HepG2 (cell line): Measurements from ENCODE around the gene KDM6B. TPM values are rescaled to one million over a fixed set of nuclear protein-coding genes. Genes with fewer than 3 reads are reported as not detected.

ENCODE experiments used
- ARNT2 ChIP-seq: sonication (generic); formaldehyde crosslinking; IDR thresholded peaks from 2 replicates; pipeline ENCODE4 v1.8.0; 2022; ENCODE audit warnings: mild to moderate bottlenecking, low read depth, missing genetic modification reagents, moderate library complexity
- CBX5 ChIP-seq: sonication (generic); formaldehyde crosslinking; IDR thresholded peaks from 2 replicates; pipeline ENCODE4 v1.4.0; 2020; ENCODE audit warnings: missing genetic modification reagents, borderline replicate concordance
- LBX2 ChIP-seq: sonication (generic); formaldehyde crosslinking; IDR thresholded peaks from 2 replicates; pipeline ENCODE4 v1.5.0; 2020; ENCODE audit warnings: missing genetic modification reagents, mild to moderate bottlenecking, borderline replicate concordance
- MIXL1 ChIP-seq: IDR thresholded peaks from 2 replicates; pipeline ENCODE4 v1.6.1; 2016
- NPAS2 ChIP-seq: sonication (generic); formaldehyde crosslinking; IDR thresholded peaks from 2 replicates; pipeline ENCODE4 v1.8.0; 2022; ENCODE audit warnings: mild to moderate bottlenecking, missing genetic modification reagents, borderline replicate concordance
- SMYD3 ChIP-seq: sonication (generic); formaldehyde crosslinking; IDR thresholded peaks from 2 replicates; pipeline ENCODE4 v1.8.1; 2023; ENCODE audit warnings: mild to moderate bottlenecking, missing genetic modification reagents
- SRF ChIP-seq: IDR thresholded peaks from 2 replicates; pipeline ENCODE4 v1.6.1; 2011; ENCODE audit warnings: mild to moderate bottlenecking, low read depth, low read length, moderate library complexity
- TAF1 ChIP-seq: sonication (generic); formaldehyde crosslinking; IDR thresholded peaks from 2 replicates; pipeline ENCODE4 v1.4.0; 2020; ENCODE audit warnings: missing genetic modification reagents
- YEATS4 ChIP-seq: sonication (generic); formaldehyde crosslinking; IDR thresholded peaks from 2 replicates; pipeline ENCODE4 v1.4.0; 2020; ENCODE audit warnings: missing genetic modification reagents, borderline replicate concordance
- ZFP90 ChIP-seq: sonication (generic); formaldehyde crosslinking; IDR thresholded peaks from 2 replicates; pipeline ENCODE4 v1.8.0; 2022; ENCODE audit warnings: missing genetic modification reagents, mild to moderate bottlenecking, inconsistent platforms, borderline replicate concordance
- ZNF136 ChIP-seq: sonication (generic); formaldehyde crosslinking; IDR thresholded peaks from 2 replicates; pipeline ENCODE4 v1.8.1; 2022; ENCODE audit warnings: low read depth, mild to moderate bottlenecking, moderate library complexity, missing genetic modification reagents
- ZNF235 ChIP-seq: sonication (generic); formaldehyde crosslinking; IDR thresholded peaks from 2 replicates; pipeline ENCODE4 v1.8.1; 2023; ENCODE audit warnings: mild to moderate bottlenecking, missing genetic modification reagents, borderline replicate concordance
- ZNF263 ChIP-seq: sonication (generic); formaldehyde crosslinking; IDR thresholded peaks from 2 replicates; pipeline ENCODE4 v1.4.0; 2020; ENCODE audit warnings: missing genetic modification reagents
- ZNF460 ChIP-seq: sonication (generic); formaldehyde crosslinking; IDR thresholded peaks from 2 replicates; pipeline ENCODE4 v1.5.1; 2020; ENCODE audit warnings: missing genetic modification reagents, mild to moderate bottlenecking, borderline replicate concordance
- ZNF678 ChIP-seq: sonication (generic); formaldehyde crosslinking; IDR thresholded peaks from 2 replicates; pipeline ENCODE4 v1.4.0; 2020; ENCODE audit warnings: mild to moderate bottlenecking, missing genetic modification reagents
- ZNF724P ChIP-seq: sonication (generic); formaldehyde crosslinking; IDR thresholded peaks from 2 replicates; pipeline ENCODE4 v1.8.0; 2022; ENCODE audit warnings: missing genetic modification reagents, borderline replicate concordance
- ZNF749 ChIP-seq: sonication (generic); formaldehyde crosslinking; IDR thresholded peaks from 2 replicates; pipeline ENCODE4 v1.8.0; 2022; ENCODE audit warnings: mild to moderate bottlenecking, missing genetic modification reagents, moderate library complexity, borderline replicate concordance
- ZNF839 ChIP-seq: sonication (generic); formaldehyde crosslinking; IDR thresholded peaks from 2 replicates; pipeline ENCODE4 v1.4.0; 2020; ENCODE audit warnings: missing genetic modification reagents, mild to moderate bottlenecking, borderline replicate concordance
- ZNF850 ChIP-seq: sonication (generic); formaldehyde crosslinking; conservative IDR thresholded peaks from 2 replicates; pipeline ENCODE4 v1.9.0; 2021; ENCODE audit warnings: mild to moderate bottlenecking, missing genetic modification reagents
- polyA plus RNA-seq, 8 experiments: library from polyadenylated mRNA; depleted of rRNA in 3 of 8; stranded (reverse) in 7 of 8; unstranded in 1 of 8; fragments of >200 nt; fragmentation: Illumina TruSeq in 4 of 8; extraction: Trizol in 4 of 8; gene quantifications; 2 replicates each; pipeline versions ENCODE4 v1.2.1 to v1.2.3, GENCODE V29; 2011 to 2016; ENCODE audit warnings: low read depth in 4 of 8, missing spikeins in 1 of 8, mixed read lengths in 1 of 8; ENCODE audit not compliant: insufficient read depth in 1 of 8
- total RNA-seq, 5 experiments: library from RNA; depleted of rRNA; stranded (reverse); fragments of >200 nt; fragmentation: Illumina TruSeq; extraction: Trizol; gene quantifications; 2 replicates each; pipeline ENCODE4 v1.2.3, GENCODE V29; 2016; ENCODE audit warnings: low read depth in 1 of 5
- TF ChIP-seq, protein P1 (sequence below): sonication (generic); formaldehyde crosslinking; IDR thresholded peaks from 2 replicates; pipeline ENCODE4 v1.4.0; 2020; ENCODE audit warnings: missing genetic modification reagents
- TF ChIP-seq, protein P2 (sequence below): IDR thresholded peaks from 2 replicates; pipeline ENCODE4 v1.6.1; 2016; ENCODE audit warnings: missing compliant biosample characterization, missing genetic modification reagents, borderline replicate concordance
- TF ChIP-seq, protein P3 (sequence below): sonication (generic); formaldehyde crosslinking; IDR thresholded peaks from 2 replicates; pipeline ENCODE4 v1.5.0; 2020; ENCODE audit warnings: mild to moderate bottlenecking, missing genetic modification reagents
- TF ChIP-seq, protein P4 (sequence below): sonication (generic); formaldehyde crosslinking; IDR thresholded peaks from 2 replicates; pipeline ENCODE4 v1.8.0; 2022; ENCODE audit warnings: missing genetic modification reagents, mild to moderate bottlenecking, moderate library complexity, borderline replicate concordance

Gene KDM6B
- total and polyA plus RNA-seq, 2 of the 13 experiments (the other 11 are each of a cell fraction or from before 2014, with no cell fraction given) = 1.3 to 2.1 TPM

DNA sequence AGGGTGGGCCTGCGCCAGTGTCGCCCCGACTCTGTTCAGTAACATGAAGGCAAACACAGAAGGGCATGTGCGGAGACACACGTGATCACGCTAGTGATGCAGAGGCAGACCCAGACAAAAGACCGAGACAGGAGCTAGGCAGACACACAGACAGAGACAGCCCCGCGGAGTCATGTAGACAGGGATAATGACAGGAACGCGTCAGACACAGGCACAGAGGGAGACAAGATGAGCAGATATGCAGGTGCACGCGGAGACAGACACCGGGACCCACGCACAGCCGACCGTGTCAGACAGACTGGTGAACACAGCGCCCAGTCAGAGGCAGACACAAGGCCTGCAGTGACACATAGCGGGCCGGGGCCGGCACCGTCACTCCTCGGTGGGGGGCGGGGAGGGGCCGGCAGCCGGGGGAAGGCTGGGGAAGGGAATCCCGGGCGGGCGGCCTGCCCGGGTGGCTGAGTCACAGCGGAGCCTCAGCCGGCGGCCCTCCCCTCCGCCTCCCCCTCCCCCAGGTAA, 7.4 kb downstream of the KDM6B start (continued):
- TF ChIP-seq ZNF235 (CRISPR knock-in tag) (no peak), YEATS4 (CRISPR knock-in tag) (no peak), ZNF839 (CRISPR knock-in tag) (no peak), CBX5 (CRISPR knock-in tag) (no peak), ZNF850 (CRISPR knock-in tag) (no peak), ZNF263 (CRISPR knock-in tag) (0 out of 2 replicates have a peak, but pooled peaks have one; percentile 11), TAF1 (no peak), ZNF460 (CRISPR knock-in tag) (no peak), NPAS2 (CRISPR knock-in tag) (no peak), ARNT2 (CRISPR knock-in tag) (peak; percentile 47; the same call in 1 of the 2 replicates), LBX2 (CRISPR knock-in tag) (no peak), MIXL1 (CRISPR knock-in tag) (0 out of 2 replicates have a peak, but pooled peaks have one; percentile 6), SMYD3 (CRISPR knock-in tag) (no peak), SRF (no peak), ZNF678 (CRISPR knock-in tag) (0 out of 2 replicates have a peak, but pooled peaks have one; percentile 40), ZFP90 (no peak), ZNF749 (no peak), ZNF724P (CRISPR knock-in tag) (no peak), ZNF136 (CRISPR knock-in tag) (no peak)
- TF ChIP-seq, protein P1, sequence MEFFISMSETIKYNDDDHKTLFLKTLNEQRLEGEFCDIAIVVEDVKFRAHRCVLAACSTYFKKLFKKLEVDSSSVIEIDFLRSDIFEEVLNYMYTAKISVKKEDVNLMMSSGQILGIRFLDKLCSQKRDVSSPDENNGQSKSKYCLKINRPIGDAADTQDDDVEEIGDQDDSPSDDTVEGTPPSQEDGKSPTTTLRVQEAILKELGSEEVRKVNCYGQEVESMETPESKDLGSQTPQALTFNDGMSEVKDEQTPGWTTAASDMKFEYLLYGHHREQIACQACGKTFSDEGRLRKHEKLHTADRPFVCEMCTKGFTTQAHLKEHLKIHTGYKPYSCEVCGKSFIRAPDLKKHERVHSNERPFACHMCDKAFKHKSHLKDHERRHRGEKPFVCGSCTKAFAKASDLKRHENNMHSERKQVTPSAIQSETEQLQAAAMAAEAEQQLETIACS (CRISPR knock-in tag) = 0 out of 2 replicates have a peak, but pooled peaks have one; percentile 19
- TF ChIP-seq, protein P2, sequence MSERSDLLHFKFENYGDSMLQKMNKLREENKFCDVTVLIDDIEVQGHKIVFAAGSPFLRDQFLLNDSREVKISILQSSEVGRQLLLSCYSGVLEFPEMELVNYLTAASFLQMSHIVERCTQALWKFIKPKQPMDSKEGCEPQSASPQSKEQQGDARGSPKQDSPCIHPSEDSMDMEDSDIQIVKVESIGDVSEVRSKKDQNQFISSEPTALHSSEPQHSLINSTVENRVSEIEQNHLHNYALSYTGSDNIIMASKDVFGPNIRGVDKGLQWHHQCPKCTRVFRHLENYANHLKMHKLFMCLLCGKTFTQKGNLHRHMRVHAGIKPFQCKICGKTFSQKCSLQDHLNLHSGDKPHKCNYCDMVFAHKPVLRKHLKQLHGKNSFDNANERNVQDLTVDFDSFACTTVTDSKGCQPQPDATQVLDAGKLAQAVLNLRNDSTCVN (CRISPR knock-in tag) = no peak
- TF ChIP-seq, protein P3, sequence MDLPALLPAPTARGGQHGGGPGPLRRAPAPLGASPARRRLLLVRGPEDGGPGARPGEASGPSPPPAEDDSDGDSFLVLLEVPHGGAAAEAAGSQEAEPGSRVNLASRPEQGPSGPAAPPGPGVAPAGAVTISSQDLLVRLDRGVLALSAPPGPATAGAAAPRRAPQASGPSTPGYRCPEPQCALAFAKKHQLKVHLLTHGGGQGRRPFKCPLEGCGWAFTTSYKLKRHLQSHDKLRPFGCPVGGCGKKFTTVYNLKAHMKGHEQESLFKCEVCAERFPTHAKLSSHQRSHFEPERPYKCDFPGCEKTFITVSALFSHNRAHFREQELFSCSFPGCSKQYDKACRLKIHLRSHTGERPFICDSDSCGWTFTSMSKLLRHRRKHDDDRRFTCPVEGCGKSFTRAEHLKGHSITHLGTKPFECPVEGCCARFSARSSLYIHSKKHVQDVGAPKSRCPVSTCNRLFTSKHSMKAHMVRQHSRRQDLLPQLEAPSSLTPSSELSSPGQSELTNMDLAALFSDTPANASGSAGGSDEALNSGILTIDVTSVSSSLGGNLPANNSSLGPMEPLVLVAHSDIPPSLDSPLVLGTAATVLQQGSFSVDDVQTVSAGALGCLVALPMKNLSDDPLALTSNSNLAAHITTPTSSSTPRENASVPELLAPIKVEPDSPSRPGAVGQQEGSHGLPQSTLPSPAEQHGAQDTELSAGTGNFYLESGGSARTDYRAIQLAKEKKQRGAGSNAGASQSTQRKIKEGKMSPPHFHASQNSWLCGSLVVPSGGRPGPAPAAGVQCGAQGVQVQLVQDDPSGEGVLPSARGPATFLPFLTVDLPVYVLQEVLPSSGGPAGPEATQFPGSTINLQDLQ (CRISPR knock-in tag) = no peak
- TF ChIP-seq, protein P4, sequence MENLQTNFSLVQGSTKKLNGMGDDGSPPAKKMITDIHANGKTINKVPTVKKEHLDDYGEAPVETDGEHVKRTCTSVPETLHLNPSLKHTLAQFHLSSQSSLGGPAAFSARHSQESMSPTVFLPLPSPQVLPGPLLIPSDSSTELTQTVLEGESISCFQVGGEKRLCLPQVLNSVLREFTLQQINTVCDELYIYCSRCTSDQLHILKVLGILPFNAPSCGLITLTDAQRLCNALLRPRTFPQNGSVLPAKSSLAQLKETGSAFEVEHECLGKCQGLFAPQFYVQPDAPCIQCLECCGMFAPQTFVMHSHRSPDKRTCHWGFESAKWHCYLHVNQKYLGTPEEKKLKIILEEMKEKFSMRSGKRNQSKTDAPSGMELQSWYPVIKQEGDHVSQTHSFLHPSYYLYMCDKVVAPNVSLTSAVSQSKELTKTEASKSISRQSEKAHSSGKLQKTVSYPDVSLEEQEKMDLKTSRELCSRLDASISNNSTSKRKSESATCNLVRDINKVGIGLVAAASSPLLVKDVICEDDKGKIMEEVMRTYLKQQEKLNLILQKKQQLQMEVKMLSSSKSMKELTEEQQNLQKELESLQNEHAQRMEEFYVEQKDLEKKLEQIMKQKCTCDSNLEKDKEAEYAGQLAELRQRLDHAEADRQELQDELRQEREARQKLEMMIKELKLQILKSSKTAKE (CRISPR knock-in tag) = peak; percentile 85
